ENCODE data around the gene ZNF174.

DNA sequence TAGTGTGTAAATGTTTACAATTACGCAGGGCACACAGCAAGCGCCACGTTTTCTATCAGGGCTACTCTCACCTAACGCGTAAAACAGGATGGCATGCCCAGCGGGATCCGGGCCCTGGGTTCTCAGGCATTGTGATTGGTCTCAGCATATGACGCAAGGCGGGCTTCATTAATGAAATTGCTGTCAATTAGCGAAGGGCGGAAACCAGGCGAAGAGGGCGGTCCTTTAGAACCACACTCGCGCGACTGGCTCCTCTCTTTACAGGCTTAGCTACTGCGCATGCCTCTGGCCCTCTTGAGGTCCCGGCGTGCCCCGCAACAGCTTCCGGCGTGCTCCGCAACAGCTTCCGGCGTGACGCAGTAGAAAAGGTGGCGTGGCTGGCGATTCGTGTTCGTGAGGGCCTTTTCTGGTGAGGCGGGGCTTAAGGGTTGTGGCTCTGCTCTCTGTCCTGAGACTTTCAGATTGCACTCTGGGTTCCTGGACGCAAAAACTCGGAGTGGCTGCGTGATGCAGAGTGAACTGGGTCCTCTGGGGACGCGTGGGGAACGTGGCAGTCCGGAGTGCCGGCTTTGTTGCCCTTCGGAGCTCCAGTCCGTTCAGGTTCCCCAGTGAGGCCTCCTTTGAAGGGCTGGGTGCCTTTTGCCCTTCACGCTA lies 36.1 kb upstream of the ZNF174 start:
- TF ChIP-seq POLR2A (IDR thresholded peaks at IDR 0.05; ENCODE audit: borderline replicate concordance, extremely low read depth, insufficient read depth, insufficient read length) (no peak), POLR2AphosphoS5 (IDR thresholded peaks at IDR 0.05; ENCODE audit: low read depth, low read length) (no peak), EZH2 (IDR thresholded peaks at IDR 0.05) (no peak), EZH2phosphoT487 (IDR thresholded peaks at IDR 0.05; ENCODE audit: borderline replicate concordance) (no peak), CEBPB (IDR thresholded peaks at IDR 0.05; ENCODE audit: low read depth) (no peak), ZNF274 (IDR thresholded peaks at IDR 0.05; ENCODE audit: low read depth, low read length) (no peak), ELF1 (IDR thresholded peaks at IDR 0.05; ENCODE audit: borderline replicate concordance, low read depth) (no peak), JUND (IDR thresholded peaks at IDR 0.05) (no peak)
- TF ChIP-seq, protein P1, sequence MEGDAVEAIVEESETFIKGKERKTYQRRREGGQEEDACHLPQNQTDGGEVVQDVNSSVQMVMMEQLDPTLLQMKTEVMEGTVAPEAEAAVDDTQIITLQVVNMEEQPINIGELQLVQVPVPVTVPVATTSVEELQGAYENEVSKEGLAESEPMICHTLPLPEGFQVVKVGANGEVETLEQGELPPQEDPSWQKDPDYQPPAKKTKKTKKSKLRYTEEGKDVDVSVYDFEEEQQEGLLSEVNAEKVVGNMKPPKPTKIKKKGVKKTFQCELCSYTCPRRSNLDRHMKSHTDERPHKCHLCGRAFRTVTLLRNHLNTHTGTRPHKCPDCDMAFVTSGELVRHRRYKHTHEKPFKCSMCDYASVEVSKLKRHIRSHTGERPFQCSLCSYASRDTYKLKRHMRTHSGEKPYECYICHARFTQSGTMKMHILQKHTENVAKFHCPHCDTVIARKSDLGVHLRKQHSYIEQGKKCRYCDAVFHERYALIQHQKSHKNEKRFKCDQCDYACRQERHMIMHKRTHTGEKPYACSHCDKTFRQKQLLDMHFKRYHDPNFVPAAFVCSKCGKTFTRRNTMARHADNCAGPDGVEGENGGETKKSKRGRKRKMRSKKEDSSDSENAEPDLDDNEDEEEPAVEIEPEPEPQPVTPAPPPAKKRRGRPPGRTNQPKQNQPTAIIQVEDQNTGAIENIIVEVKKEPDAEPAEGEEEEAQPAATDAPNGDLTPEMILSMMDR (IDR thresholded peaks at IDR 0.05 in 2 of 3, conservative IDR thresholded peaks at IDR 0.05 in 1 of 3; ENCODE audit: borderline replicate concordance in 1 of 3, insufficient read depth in 1 of 3, low read depth in 2 of 3, low read length in 2 of 3) = no peak
